Measurements from ENCODE around the gene NKX2-4. TPM values are rescaled to one million over a fixed set of nuclear protein-coding genes. Genes with fewer than 3 reads are reported as not detected.

NKX2-4 gene
- polyA plus RNA-seq, 1 donor = not detected

DNA sequence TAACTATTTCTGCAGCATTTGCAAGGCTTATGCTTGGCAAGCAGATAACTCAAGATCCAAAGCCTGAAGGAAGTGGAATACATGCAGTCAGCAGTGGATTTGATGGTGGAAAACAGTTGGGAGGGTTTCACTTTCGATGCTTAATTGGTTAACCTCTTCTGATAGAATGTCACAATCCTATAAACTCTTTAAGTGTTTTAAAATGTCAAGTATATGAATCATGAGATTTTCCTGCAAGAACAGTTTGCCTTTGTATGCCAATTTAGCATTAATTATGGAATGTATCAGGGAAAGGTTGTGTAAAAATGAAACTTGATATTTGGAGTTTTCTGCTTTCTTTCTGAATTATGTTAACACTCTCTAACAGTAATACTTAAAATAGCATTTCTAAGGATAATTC lies 36.6 kb downstream of the NKX2-4 start:
- DNase-seq (ENCODE audit: low read depth) = no peak

DNA sequence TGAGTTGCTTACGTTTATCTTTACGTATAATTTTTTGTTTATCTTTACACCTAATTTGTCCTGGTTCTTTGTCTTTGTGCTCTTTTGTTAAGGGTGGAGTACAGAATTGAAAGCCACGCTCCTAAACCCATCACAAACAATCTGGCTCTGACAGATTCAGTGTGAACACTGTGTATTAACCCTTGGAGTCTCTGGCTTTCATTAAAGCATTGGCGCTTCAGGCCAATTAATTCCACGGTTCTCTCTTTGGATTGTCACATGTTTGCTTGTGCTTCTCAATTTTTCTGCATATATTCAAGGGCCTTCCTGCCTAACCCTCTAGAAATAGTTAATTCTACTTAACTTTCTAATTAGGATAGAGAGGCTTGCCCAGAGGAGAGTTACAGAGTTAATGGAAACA lies 38.6 kb downstream of the NKX2-4 start:
- DNase-seq (ENCODE audit: low read depth) = no peak

DNA sequence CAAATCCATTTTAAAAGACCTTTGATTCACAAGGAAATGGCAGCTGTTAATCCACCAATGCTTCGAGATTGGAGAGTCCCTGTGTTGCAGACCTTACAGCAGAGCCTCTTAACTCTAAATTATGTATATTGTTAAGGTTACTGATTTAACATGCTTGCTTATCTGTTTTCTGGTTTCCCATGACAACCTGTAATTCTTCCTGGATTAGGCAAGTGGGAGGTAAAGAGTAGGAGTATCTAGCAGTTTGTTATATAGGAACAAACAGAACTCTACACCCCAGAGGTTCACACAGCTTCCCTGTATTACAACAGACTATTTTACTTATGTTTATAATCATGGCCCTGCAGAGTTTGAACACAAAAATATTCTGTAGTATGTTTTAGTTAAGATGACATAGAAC lies 39.5 kb downstream of the NKX2-4 start:
- no peak for DNase-seq (ENCODE audit: low read depth)

DNA sequence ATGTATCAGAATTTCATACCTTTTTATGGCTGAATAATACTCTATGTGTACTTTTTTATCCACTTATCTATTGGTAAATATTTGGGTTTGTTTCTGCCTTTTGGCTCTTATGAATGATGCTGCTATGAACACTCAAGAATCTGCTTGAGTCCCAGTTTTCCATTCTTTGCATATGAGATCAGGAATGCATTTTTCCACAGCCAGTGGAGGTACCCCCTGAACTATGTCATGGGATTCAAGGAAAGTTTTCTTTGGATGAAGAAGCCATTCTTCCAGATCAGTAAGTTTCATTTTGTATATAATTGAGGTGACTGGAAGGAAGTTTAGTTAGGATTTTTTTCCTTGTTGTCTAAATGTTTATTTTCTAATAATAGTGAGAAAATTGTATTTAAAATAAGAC lies 40.9 kb downstream of the NKX2-4 start:
- no peak for DNase-seq (ENCODE audit: low read depth)

DNA sequence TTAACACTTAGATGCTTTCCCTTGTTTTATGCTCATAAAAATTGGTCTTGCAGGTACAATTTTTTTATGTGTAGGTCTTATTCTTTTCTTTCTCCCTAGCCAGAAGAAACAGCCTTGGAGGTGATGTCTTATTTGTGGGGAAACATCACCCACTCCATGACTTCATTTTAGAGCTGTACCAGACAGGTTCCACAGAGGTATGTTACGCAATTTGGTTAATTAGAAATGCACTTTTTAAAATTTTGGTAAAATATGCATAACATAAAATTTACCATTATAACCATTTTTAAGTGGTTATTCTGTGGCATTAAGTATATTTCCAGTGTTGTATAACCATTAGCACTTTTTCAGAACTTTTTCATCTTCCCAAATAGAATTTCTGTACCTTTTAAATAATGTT lies 41.3 kb downstream of the NKX2-4 start:
- DNase-seq (ENCODE audit: low read depth) = no peak

DNA sequence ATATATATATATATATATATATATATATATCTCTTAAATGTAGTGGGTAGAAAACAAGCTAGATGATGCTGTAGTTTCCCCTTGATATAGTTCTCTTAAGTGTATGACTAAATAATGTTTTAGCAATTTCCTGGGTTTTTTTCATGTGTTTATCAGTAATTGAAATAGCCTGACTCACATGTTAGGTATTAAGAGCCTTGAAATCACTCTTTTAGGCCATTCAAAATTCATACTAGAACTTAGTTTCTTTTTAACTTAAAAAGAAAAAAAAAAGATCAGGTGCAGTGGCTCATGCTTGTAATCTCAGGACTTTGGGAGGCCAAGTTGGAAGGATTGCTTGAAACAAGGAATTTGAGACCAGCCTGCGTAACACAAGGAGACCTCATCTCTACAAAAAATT lies 44.1 kb downstream of the NKX2-4 start:
- DNase-seq (ENCODE audit: low read depth) = no peak

DNA sequence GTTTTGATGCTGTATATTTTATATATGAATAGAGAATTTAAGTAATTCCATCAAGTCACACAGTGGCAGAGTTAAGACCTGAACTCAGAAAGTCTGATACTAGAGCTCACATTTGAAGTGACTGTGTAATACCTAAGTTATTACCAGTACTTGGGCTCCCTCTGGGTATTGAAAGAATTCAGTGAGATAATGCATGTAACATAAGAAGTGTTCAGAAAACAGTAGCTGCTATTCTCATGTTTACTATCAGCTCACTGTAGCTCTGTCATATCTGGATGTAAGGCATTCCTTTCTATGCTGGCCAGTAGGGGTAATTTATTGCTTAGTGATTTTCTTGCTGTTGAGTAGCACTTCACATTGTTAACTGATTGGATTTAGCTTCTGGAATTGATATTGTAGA lies 44.6 kb downstream of the NKX2-4 start:
- DNase-seq (ENCODE audit: low read depth) = no peak

Other genes starting within 250 kb of the NKX2-4 start
- gene XRN2, start 94.2 kb downstream of the NKX2-4 start, polyA plus RNA-seq (ENCODE audit: insufficient read length) = 42.3 TPM
- gene NKX2-2, start 116.5 kb upstream of the NKX2-4 start, polyA plus RNA-seq (ENCODE audit: insufficient read length) = 0.13 TPM

Data from forelimb muscle (tissue), 1 donor.